NCI-H187 treated with DMSO at 0.1 percent for 48 hours (cell line): ENCODE measurements around the gene C17orf67.
"Not testable (repeated sequence)": the region's sequence is repeated elsewhere in the genome, so short reads cannot be mapped to it uniquely, and the experiment has no call there.

Experiments used
- DNase-seq: peaks from one replicate; lab custom pipeline; 2025; lab: John Stamatoyannopoulos, UW

Gene C17orf67

DNA sequence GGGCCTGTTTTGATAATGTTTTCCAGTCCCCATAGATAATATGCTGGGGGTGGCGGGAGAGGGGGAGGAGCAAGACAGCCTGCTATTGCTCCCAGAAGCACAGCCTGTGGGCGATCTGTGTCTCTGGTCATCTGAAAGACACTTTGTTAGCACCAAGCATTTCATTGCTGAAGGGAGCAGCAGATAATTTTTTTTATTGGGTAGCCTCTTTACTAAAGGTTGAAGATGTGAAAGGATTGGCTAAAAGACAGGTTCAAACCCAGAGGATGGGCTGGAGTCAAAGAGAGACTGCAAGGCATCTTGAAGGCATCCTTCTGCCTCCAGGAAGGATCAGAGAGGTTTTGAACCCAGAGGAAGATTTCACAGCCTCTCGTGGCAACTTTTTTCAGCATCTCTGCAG is 60.6 kb downstream of the C17orf67 start:
- DNase-seq, result no peak

GRCh38 chr17:56772442-56772841 is 61.3 kb downstream of the C17orf67 start:
- no peak for DNase-seq

GRCh38 chr17:56771975-56772374 is 61.7 kb downstream of the C17orf67 start:
- DNase-seq, result no peak

GRCh38 chr17:56771563-56771962 is 62.2 kb downstream of the C17orf67 start:
- no peak for DNase-seq

GRCh38 chr17:56770427-56770826 is 63.3 kb downstream of the C17orf67 start:
- no peak for DNase-seq

- no peak for DNase-seq
Observed at GRCh38 chr17:56765449-56765848, 68.3 kb downstream of the C17orf67 start.

GRCh38 chr17:56762988-56763387 is 70.7 kb downstream of the C17orf67 start:
- DNase-seq, result no peak

DNA sequence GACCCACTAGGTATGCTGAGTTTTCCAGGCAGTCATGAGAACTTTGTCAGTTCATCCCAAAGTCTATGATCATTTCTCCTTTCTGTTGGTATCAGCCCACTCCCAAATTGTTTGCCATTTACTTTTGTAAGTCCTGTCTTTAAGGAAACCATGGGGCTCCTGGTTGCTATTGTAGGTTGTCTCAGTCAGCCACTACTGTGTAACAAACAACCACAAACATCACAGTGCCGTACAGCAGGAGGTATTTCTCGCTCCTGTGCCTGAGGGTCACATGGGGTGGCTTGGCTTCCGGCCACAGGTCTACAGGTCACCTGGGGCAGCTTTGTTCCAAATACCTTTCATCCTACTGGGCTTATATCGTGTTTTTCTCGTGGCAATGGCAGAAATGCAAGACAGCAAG is 71.6 kb downstream of the C17orf67 start:
- no peak for DNase-seq

DNA sequence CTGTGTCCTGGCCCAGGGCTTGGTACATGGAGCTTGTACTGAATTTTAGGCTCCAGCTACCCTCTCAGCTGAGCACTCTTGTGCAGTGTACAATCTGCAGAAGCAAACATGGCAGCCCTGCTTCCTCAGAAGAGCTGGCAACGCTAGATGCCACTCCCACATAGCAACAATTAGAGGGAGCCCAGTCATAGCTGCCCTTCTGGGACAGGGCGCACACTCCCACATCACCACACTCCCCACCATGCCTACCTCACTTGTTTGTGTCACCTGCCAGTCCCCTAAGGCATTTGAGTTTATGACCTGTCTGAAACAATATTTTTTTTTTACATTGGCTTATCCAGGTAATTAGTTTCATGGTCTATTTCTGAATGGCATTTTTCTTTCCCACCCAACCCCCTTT is 72.3 kb downstream of the C17orf67 start:
- DNase-seq, result no peak

- not testable (repeated sequence) for DNase-seq
Observed at GRCh38 chr17:56757611-56758010, 76.1 kb downstream of the C17orf67 start.

GRCh38 chr17:56756536-56756935 is 77.2 kb downstream of the C17orf67 start:
- DNase-seq, result no peak

- DNase-seq, result no peak
Observed at GRCh38 chr17:56755310-56755709, 78.4 kb downstream of the C17orf67 start.

DNA sequence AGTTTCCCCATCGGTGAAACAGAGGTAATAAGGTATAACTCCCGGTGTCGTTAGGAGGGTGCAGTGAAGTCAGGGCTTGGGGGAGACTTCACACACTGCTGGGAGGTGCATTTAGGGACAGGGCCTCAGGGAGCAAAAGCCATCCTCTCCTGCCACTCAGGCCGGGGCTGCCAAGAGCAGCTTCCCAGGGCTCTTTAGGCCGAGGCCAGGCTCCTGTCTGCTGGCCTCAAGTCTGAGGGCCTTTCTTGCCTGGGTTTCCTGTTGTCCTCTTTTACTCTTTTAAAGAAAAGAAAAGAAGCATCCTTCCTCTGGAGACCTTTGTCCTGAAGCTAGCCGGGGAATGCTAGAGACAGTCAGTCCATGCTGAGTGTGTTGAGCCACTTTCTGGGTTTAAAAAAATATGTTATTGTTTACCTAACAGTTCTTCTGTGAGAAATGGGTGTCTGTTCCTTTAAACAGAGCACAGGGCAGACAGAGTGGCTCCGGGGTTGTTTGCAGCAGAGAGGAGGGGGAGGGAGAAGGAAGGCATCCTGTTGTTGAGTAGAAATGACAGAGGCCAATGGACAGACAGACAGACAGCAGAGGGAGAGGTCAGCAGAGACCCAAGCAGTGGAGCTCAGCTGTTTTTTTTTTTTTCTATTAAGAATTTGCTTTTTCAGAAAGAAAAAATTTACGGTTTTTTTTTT is 79.1 kb downstream of the C17orf67 start:
- no peak for DNase-seq

GRCh38 chr17:56752263-56752836 is 81.4 kb downstream of the C17orf67 start:
- no peak for DNase-seq

GRCh38 chr17:56751145-56751738 is 82.5 kb downstream of the C17orf67 start:
- DNase-seq, result no peak

DNA sequence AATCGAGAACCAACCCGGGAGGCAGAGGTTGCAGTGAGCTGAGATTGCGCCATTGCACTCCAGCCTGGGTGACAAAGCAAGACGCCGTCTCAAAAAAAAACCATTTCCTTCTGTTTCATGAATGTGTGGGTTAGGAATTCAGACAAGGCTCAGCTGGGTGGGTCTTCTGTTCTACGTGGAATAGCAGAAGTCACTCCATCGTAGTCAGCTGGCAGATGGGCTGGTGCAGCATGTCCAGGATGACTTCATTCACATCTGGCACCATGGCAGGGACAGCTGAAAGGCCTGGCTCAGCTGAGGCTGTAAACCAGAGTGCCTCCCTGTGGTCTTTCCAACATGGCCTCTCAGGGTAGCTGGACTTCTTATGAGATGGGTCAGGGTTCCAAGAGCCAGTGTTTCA is 89.0 kb downstream of the C17orf67 start:
- no peak for DNase-seq

DNA sequence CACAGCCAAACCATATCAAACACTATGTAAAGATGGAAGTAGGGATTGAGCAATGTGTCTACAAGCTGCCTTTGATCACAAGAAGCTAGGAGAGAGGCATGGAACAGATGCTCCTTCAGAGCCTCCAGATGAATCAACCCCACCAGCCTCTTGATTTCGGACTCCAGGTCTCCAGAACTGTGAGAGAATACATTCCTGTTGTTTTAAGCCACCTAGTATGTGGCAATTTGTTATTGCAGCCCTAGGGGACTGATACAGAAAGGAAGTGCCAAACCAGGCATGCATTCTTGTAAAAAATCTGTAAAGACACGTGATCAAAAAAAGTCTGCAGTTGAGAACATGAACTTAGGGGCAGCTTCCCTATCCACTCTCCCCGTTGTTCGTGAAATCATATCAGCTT is 91.1 kb downstream of the C17orf67 start:
- no peak for DNase-seq
